ENCODE results near the gene SLC34A2. TPM values are rescaled to one million over a fixed set of nuclear protein-coding genes. Genes with fewer than 3 reads are reported as not detected.

The SLC34A2 gene
- total and polyA plus RNA-seq, 2 of the 8 experiments (the other 6 are each of a cell fraction or from before 2014, with no cell fraction given), result 2.2 to 2.9 TPM

DNA sequence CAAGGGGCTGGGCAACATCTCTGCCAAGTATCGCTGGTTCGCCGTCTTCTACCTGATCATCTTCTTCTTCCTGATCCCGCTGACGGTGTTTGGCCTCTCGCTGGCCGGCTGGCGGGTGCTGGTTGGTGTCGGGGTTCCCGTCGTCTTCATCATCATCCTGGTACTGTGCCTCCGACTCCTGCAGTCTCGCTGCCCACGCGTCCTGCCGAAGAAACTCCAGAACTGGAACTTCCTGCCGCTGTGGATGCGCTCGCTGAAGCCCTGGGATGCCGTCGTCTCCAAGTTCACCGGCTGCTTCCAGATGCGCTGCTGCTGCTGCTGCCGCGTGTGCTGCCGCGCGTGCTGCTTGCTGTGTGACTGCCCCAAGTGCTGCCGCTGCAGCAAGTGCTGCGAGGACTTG lies 20.6 kb downstream of the SLC34A2 start:
- Histone ChIP-seq H2BK5ac (ENCODE audit: low read depth, low read length) (no peak overlapping the region), H2AFZ (ENCODE audit: low read length) (no peak overlapping the region), H2AK5ac (ENCODE audit: low read depth, low read length) (no peak overlapping the region), H4K91ac (replicated peaks; ENCODE audit: insufficient read length, low read length) (no peak overlapping the region), H3K79me2 (ENCODE audit: control insufficient read depth in 1 of 2, insufficient read depth in 2 of 2, low read length in 2 of 2) (no peaks in the 10 kb centered on the region), H2BK15ac (ENCODE audit: low read length) (no peak overlapping the region), H3K9ac (replicated peaks in 1 of 4; ENCODE audit: extremely low read depth in 1 of 4, low read depth in 3 of 4, low read length in 3 of 4) (no peak overlapping the region), H3K18ac (ENCODE audit: extremely low read depth, low read length) (no peak overlapping the region), H3K9me3 (ENCODE audit: insufficient read depth in 2 of 2, low read depth in 1 of 2, low read length in 1 of 2) (no peaks in the 10 kb centered on the region), H3K14ac (ENCODE audit: insufficient read length) (no peak overlapping the region), H3K4me3 (ENCODE audit: extremely low read depth in 1 of 4, insufficient read depth in 2 of 4, low read depth in 3 of 4, low read length in 4 of 4) (no peak overlapping the region), H4K5ac (ENCODE audit: insufficient read length, low read depth, low read length) (no peak overlapping the region), H2BK20ac (ENCODE audit: low read length) (no peak overlapping the region), H4K8ac (ENCODE audit: extremely low read depth, insufficient read depth, low read length) (no peak overlapping the region; the same call in 1 of the 2 replicates), H3K36me3 (ENCODE audit: control insufficient read depth in 2 of 4, insufficient read depth in 4 of 4, low read length in 3 of 4) (no peaks in the 10 kb centered on the region), H4K20me1 (replicated peaks in 1 of 2; ENCODE audit: control insufficient read depth in 1 of 2, insufficient read depth in 2 of 2, low read length in 2 of 2) (no peaks in the 10 kb centered on the region), H2BK12ac (ENCODE audit: low read depth, low read length) (no peak overlapping the region), H3K23ac (ENCODE audit: insufficient read length) (no peak overlapping the region), H3K4me2 (ENCODE audit: insufficient read depth in 1 of 2, low read depth in 2 of 2, low read length in 2 of 2) (no peak overlapping the region), H2BK120ac (replicated peaks; ENCODE audit: low read depth, low read length) (no peak overlapping the region), H3K56ac (replicated peaks; ENCODE audit: insufficient read length, low read depth, low read length) (no peak overlapping the region), H3K27me3 (replicated peaks in 1 of 4; ENCODE audit: control insufficient read depth in 3 of 4, extremely low read depth in 1 of 4, insufficient read depth in 3 of 4, low read length in 3 of 4) (no peaks in the 10 kb centered on the region), H3K4me1 (replicated peaks in 1 of 4; ENCODE audit: control insufficient read depth in 3 of 4, insufficient read depth in 4 of 4, low read length in 3 of 4) (no peaks in the 10 kb centered on the region), H3K27ac (ENCODE audit: low read depth, low read length) (no peak overlapping the region), H3K79me1 (ENCODE audit: low read depth, low read length) (no peaks in the 10 kb centered on the region), H3K23me2 (ENCODE audit: low read depth, low read length) (no peaks in the 10 kb centered on the region), H3K4ac (replicated peaks; ENCODE audit: insufficient read length, low read depth, low read length) (no peak overlapping the region)
- WGBS, 2 experiments (ENCODE audit: extremely low coverage in 1 of 2, insufficient coverage in 1 of 2, insufficient read length in 1 of 2, insufficient replicate concordance in 2 of 2, low coverage in 1 of 2, low lambda C conversion rate in 2 of 2, missing lambda C conversion rate in 1 of 2), result 98% methylated on average over 28 of the region's 30 CpGs; no CpG with 5 or more reads in 1 of the 2 experiments
- CTCF ChIA-PET (ENCODE audit: partially characterized antibody), result no interaction called here
- DNase-seq (ENCODE audit: low read depth in 1 of 2, low spot score in 2 of 2) (no peak), FAIRE-seq (no peak)
- POLR2A ChIA-PET (ENCODE audit: partially characterized antibody), result no interaction called here
- no peak for TF ChIP-seq POU5F1 (IDR thresholded peaks at IDR 0.05; ENCODE audit: low read depth, low read length)
- TF ChIP-seq HDAC2 (IDR thresholded peaks at IDR 0.05; ENCODE audit: borderline replicate concordance in 1 of 2, low read depth in 2 of 2, low read length in 2 of 2), result no peak
- no peak for TF ChIP-seq HDAC6 (IDR thresholded peaks at IDR 0.05; ENCODE audit: low read depth, low read length)
- no peak for TF ChIP-seq TCF12 (IDR thresholded peaks at IDR 0.05; ENCODE audit: low read depth, low read length)
- TF ChIP-seq SIN3A (conservative IDR thresholded peaks at IDR 0.05 in 1 of 2, IDR thresholded peaks at IDR 0.05 in 1 of 2; ENCODE audit: low read depth in 1 of 2, low read length in 2 of 2), result no peak
- TF ChIP-seq EZH2 (IDR thresholded peaks at IDR 0.05; ENCODE audit: low read depth, low read length, severe bottlenecking), result no peak
- no peak for TF ChIP-seq SP2 (IDR thresholded peaks at IDR 0.05; ENCODE audit: low read length)
- TF ChIP-seq, protein P1, sequence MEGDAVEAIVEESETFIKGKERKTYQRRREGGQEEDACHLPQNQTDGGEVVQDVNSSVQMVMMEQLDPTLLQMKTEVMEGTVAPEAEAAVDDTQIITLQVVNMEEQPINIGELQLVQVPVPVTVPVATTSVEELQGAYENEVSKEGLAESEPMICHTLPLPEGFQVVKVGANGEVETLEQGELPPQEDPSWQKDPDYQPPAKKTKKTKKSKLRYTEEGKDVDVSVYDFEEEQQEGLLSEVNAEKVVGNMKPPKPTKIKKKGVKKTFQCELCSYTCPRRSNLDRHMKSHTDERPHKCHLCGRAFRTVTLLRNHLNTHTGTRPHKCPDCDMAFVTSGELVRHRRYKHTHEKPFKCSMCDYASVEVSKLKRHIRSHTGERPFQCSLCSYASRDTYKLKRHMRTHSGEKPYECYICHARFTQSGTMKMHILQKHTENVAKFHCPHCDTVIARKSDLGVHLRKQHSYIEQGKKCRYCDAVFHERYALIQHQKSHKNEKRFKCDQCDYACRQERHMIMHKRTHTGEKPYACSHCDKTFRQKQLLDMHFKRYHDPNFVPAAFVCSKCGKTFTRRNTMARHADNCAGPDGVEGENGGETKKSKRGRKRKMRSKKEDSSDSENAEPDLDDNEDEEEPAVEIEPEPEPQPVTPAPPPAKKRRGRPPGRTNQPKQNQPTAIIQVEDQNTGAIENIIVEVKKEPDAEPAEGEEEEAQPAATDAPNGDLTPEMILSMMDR (IDR thresholded peaks at IDR 0.05; ENCODE audit: control extremely low read depth in 1 of 3, insufficient read depth in 1 of 3, low read depth in 1 of 3, low read length in 3 of 3), result no peak
- TF ChIP-seq, protein P2, sequence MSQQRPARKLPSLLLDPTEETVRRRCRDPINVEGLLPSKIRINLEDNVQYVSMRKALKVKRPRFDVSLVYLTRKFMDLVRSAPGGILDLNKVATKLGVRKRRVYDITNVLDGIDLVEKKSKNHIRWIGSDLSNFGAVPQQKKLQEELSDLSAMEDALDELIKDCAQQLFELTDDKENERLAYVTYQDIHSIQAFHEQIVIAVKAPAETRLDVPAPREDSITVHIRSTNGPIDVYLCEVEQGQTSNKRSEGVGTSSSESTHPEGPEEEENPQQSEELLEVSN (IDR thresholded peaks at IDR 0.05), result no peak
- no peak for TF ChIP-seq TAF7 (optimal IDR thresholded peaks at IDR 0.05; ENCODE audit: borderline replicate concordance, low read depth, low read length)
- no peak for TF ChIP-seq FOSL1 (IDR thresholded peaks at IDR 0.05; ENCODE audit: insufficient read depth, low read depth, low read length)

Measured in H1 (cell line).